Stomach (tissue), 4 donors: Measurements from ENCODE around the gene EFCC1.

Experiments
- CTCF ChIP-seq, 7 experiments: fragments of 450-650 bp in 4 of 7; fragments of 200-600 bp in 3 of 7; sonication (generic) in 3 of 7; IDR thresholded peaks; one replicate each; pipeline ENCODE4 v1.5.1; 2016 to 2019; ENCODE audit warnings: antibody characterized with exemption in 7 of 7, control low read depth in 2 of 7, mild to moderate bottlenecking in 1 of 7
- EP300 ChIP-seq: sonication (generic); formaldehyde crosslinking; IDR thresholded peaks from one replicate; pipeline ENCODE4 v1.6.1; 2017; ENCODE audit warnings: antibody characterized with exemption

GRCh38 chr3:129070086-129070885 is 69.2 kb downstream of the EFCC1 start:
- TF ChIP-seq CTCF (IDR thresholded peaks at IDR 0.05) (no peak), EP300 (no peak)
